H1 (cell line): ENCODE data around the gene YWHAG. TPM values are rescaled to one million over a fixed set of nuclear protein-coding genes. Genes with fewer than 3 reads are reported as not detected.

Source experiments
- CREB1 ChIP-seq: IDR thresholded peaks from 2 replicates; pipeline ENCODE4 v1.6.1; 2012; ENCODE audit warnings: inconsistent platforms
- MAFK ChIP-seq: IDR thresholded peaks from 2 replicates; pipeline ENCODE4 v1.6.1; 2012; ENCODE audit warnings: low read depth, mild to moderate bottlenecking, improper control_type of control experiment, low read length
- RAD21 ChIP-seq, 2 experiments: IDR thresholded peaks in 1 of 2; conservative IDR thresholded peaks in 1 of 2; 2 replicates each; pipeline ENCODE4 v1.6.1; 2011; ENCODE audit warnings: low read depth in 2 of 2, low read length in 2 of 2, improper control_type of control experiment in 1 of 2, inconsistent platforms in 1 of 2, mild to moderate bottlenecking in 1 of 2, moderate library complexity in 1 of 2
- polyA plus RNA-seq, 7 experiments: library from polyadenylated mRNA; depleted of rRNA in 3 of 7; stranded (reverse) in 5 of 7; unstranded in 2 of 7; fragments of >200 nt in 5 of 7; fragments of 200-250 nt in 2 of 7; gene quantifications; 1 replicate in 5 of 7; 2 replicates in 1 of 7; 4 replicates in 1 of 7; pipeline versions ENCODE4 v1.2.1 to v1.2.3, GENCODE V29; 2011 to 2013; ENCODE audit warnings: missing spikeins in 2 of 7, mixed read lengths in 2 of 7
- total RNA-seq: library from RNA; stranded (reverse); fragmentation: NEBNext Ultra II Directional; extraction: Animal tissue kit (Norgen Biotek cat#: 25700); gene quantifications from 2 replicates; pipeline ENCODE4 v1.2.1, GENCODE V29; 2021
- TF ChIP-seq, protein P1 (sequence below): IDR thresholded peaks from 2 replicates; pipeline ENCODE4 v1.6.1; 2012; ENCODE audit warnings: inconsistent platforms

Gene YWHAG
- total and polyA plus RNA-seq, 2 of the 8 experiments (the other 6 are each of a cell fraction or from before 2014, with no cell fraction given), result 57.2 to 241 TPM

DNA sequence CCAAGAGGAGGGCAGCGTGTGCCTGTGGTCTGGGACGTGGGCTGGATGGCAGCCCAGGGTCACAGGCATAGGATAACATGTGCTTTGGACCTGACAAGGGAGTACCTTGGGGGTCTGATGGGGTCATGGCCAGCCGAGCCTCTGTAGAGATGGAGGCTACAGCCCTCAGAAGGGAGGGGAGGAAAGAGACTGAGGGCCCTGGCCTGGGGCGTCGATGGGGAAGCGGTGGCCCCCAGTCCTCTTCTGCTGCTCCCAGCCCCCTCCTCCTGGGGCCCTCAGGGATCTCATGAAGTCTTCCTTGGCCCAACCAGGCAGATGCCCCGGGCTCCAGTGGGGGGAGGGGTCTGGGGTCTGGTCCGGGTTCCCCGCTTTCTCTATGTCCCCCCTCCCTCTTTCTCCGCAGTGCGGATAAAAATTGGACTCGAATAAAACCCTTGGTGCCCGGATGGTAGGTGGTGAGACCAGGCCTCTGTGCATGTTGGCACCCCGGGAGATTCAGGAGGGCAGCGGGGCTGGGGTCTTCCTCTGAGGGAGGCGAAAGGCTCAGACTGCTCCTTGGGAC lies 71.9 kb downstream of the YWHAG start (continued):
- TF ChIP-seq RAD21 (IDR thresholded peaks at IDR 0.05 in 1 of 2, conservative IDR thresholded peaks at IDR 0.05 in 1 of 2; ENCODE audit: low read depth in 2 of 2, low read length in 2 of 2) (no peak), MAFK (no peak), CREB1 (no peak)
- TF ChIP-seq, protein P1, sequence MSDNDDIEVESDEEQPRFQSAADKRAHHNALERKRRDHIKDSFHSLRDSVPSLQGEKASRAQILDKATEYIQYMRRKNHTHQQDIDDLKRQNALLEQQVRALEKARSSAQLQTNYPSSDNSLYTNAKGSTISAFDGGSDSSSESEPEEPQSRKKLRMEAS, result no peak
- TF ChIP-seq, all 59 proteins: peak for 0
